Stimulated activated naive B cell treated with anti-CD40 and anti-IgM and Interleukin-4, amounts not matched to agents 10 μg/mL and 1 μg/mL and 100 μg/mL, for 72 hours (primary cell): Measurements from ENCODE around the gene HOXD10.
A peak's percentile ranks its signal among the peaks of the same experiment; 100 is the strongest.

ENCODE experiments used
- ATAC-seq, 2 donors: fragments of 150-1000 bp; cut with Tn5 transposase; replicated peaks; 2 replicates each; pipeline ENCODE4 v1.10.0; 2021; ENCODE audit warnings: moderate library complexity in 1 of 2
- DNase-seq: peaks from one replicate; pipeline ENCODE4 v3.0.0; 2021
- H3K27ac Mint-ChIP-seq: one replicate; pipeline ENCODE4 v1.8.0; 2022; ENCODE audit warnings: mild to moderate bottlenecking, mixed read lengths
- H3K27me3 Mint-ChIP-seq, 2 donors: one replicate each; pipeline ENCODE4 v1.8.0; 2022; ENCODE audit warnings: mixed read lengths in 2 of 2
- H3K36me3 Mint-ChIP-seq, 2 donors: one replicate each; pipeline ENCODE4 v1.8.0; 2022; ENCODE audit warnings: mixed read lengths in 2 of 2, mild to moderate bottlenecking in 1 of 2
- H3K4me1 Mint-ChIP-seq, 2 donors: one replicate each; pipeline ENCODE4 v1.8.0; 2022; ENCODE audit warnings: mixed read lengths in 2 of 2, mild to moderate bottlenecking in 1 of 2
- H3K4me3 Mint-ChIP-seq, 2 donors: one replicate each; pipeline ENCODE4 v1.8.0; 2022; ENCODE audit warnings: mild to moderate bottlenecking in 2 of 2, mixed read lengths in 2 of 2, moderate library complexity in 1 of 2
- H3K9me3 Mint-ChIP-seq, 2 donors: one replicate each; pipeline ENCODE4 v1.8.0; 2022; ENCODE audit warnings: mixed read lengths in 2 of 2, mild to moderate bottlenecking in 1 of 2

HOXD10 gene

DNA sequence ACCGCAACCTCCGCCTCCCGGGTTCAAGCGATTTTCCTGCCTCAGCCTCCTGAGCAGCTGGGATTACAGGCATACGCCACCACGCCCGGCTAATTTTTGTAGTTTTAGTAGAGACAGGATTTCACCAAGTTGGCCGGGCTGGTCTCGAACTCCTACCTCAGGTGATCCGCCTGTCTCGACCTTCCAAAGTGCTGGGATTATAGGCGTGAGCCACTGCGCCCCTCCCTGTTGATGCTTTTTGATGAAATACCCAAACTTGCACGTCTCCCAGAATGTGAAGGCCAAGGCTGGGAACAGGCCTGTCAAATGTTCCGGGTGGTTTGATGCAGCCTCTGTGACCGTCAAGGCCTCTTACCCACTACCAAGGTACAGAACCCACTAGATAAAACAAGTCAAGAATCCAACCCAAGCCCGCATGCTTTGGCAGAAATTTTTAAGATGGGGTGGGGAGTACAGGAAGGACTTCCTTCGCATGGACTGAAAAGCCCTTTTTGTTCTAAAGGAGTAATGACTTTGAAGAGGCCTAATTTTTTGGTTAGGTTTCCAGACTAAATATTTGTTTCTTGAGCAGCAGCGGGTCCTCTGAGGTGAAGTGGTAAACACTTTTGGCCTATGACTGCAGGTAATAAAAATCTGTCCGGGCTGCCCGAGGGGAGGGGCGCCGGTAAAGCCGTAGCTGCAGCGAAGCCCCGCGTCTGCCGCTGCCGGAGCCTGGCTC is 29.1 kb upstream of the HOXD10 start:
- Mint-ChIP-seq H3K27me3 (peaks cover 80 to 91% of the 10 kb centered on the region in 2 donors), H3K36me3 (peaks cover 8 to 11% of the 10 kb centered on the region in 2 donors), H3K4me3 (no peak overlapping the region), H3K4me1 (peaks cover 8 to 20% of the 10 kb centered on the region in 2 donors), H3K27ac (peak overlapping the region; percentile 88), H3K9me3 (peaks cover 0 to 10% of the 10 kb centered on the region in 2 donors)
- DNase-seq (no peak), ATAC-seq (no peak)

GRCh38 chr2:176088048-176088936 is 28.3 kb upstream of the HOXD10 start:
- DNase-seq (no peak), ATAC-seq (no peak)
- peak overlapping the region; percentile 55 to 57 for H3K4me3 Mint-ChIP-seq
- H3K4me1 Mint-ChIP-seq = peaks cover 8 to 15% of the 10 kb centered on the region in 2 donors
- H3K27ac Mint-ChIP-seq = peak overlapping the region; percentile 88
- H3K27me3 Mint-ChIP-seq = peaks cover 77 to 89% of the 10 kb centered on the region in 2 donors
- peaks cover 5 to 8% of the 10 kb centered on the region in 2 donors for H3K36me3 Mint-ChIP-seq
- H3K9me3 Mint-ChIP-seq = peaks cover 0 to 7% of the 10 kb centered on the region in 2 donors

GRCh38 chr2:176088937-176089842 is 27.4 kb upstream of the HOXD10 start:
- no peak for DNase-seq
- Mint-ChIP-seq H3K9me3 (peaks cover 0 to 9% of the 10 kb centered on the region in 2 donors), H3K27ac (no peak overlapping the region), H3K36me3 (peaks cover 5 to 8% of the 10 kb centered on the region in 2 donors), H3K4me3 (no peak overlapping the region), H3K4me1 (peaks cover 10 to 14% of the 10 kb centered on the region in 2 donors), H3K27me3 (peaks cover 78 to 89% of the 10 kb centered on the region in 2 donors)
- no peak for ATAC-seq

- no peak overlapping the region for H3K27ac Mint-ChIP-seq
- H3K4me1 Mint-ChIP-seq = peaks cover 10 to 14% of the 10 kb centered on the region in 2 donors
- peaks cover 0 to 10% of the 10 kb centered on the region in 2 donors for H3K9me3 Mint-ChIP-seq
These were observed 26.7 kb upstream of the HOXD10 start for GRCh38 chr2:176089843-176090395.

DNA sequence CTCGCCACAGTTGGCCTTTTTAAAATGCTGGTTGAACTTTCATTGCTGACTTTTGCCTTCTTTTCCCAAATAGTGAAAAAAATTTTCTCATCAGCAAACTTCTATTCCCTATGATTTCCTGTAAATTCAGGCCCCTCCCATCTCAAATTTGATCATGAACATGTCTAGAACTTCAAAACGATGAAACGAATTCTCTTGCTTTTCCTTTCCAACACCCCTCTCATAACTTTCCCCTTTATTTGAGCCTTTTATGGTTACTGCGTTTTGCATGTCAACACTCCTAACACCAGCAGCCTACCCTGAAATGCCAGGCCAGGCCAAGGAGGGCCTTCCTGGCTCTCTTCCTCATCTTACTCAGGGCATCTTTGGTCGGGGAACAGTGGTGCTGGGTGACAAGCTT is 25.7 kb upstream of the HOXD10 start:
- H3K9me3 Mint-ChIP-seq = peaks cover 0 to 8% of the 10 kb centered on the region in 2 donors
- peaks cover 79 to 88% of the 10 kb centered on the region in 2 donors for H3K27me3 Mint-ChIP-seq
- H3K4me1 Mint-ChIP-seq = peaks cover 8 to 14% of the 10 kb centered on the region in 2 donors
- no peak overlapping the region for H3K4me3 Mint-ChIP-seq
- H3K36me3 Mint-ChIP-seq = peaks cover 0 to 5% of the 10 kb centered on the region in 2 donors
- no peak for ATAC-seq
- no peak for DNase-seq
- peak overlapping the region; percentile 1 for H3K27ac Mint-ChIP-seq

More at GRCh38 chr2:176089843-176090395, 26.7 kb upstream of the HOXD10 start:
- peaks cover 4 to 5% of the 10 kb centered on the region in 2 donors for H3K36me3 Mint-ChIP-seq
- no peak overlapping the region for H3K4me3 Mint-ChIP-seq
- ATAC-seq (no peak), DNase-seq (no peak)
- H3K27me3 Mint-ChIP-seq = peaks cover 78 to 89% of the 10 kb centered on the region in 2 donors

GRCh38 chr2:176091329-176092258 is 25.0 kb upstream of the HOXD10 start:
- H3K4me1 Mint-ChIP-seq = peaks cover 10 to 16% of the 10 kb centered on the region in 2 donors
- peak overlapping the region; percentile 4 to 60 for H3K4me3 Mint-ChIP-seq
- peaks cover 74 to 86% of the 10 kb centered on the region in 2 donors for H3K27me3 Mint-ChIP-seq
- H3K36me3 Mint-ChIP-seq = peaks cover 0 to 5% of the 10 kb centered on the region in 2 donors
- DNase-seq (no peak), ATAC-seq (no peak)
- peak overlapping the region; percentile 84 for H3K27ac Mint-ChIP-seq
- peaks cover 0 to 8% of the 10 kb centered on the region in 2 donors for H3K9me3 Mint-ChIP-seq

DNA sequence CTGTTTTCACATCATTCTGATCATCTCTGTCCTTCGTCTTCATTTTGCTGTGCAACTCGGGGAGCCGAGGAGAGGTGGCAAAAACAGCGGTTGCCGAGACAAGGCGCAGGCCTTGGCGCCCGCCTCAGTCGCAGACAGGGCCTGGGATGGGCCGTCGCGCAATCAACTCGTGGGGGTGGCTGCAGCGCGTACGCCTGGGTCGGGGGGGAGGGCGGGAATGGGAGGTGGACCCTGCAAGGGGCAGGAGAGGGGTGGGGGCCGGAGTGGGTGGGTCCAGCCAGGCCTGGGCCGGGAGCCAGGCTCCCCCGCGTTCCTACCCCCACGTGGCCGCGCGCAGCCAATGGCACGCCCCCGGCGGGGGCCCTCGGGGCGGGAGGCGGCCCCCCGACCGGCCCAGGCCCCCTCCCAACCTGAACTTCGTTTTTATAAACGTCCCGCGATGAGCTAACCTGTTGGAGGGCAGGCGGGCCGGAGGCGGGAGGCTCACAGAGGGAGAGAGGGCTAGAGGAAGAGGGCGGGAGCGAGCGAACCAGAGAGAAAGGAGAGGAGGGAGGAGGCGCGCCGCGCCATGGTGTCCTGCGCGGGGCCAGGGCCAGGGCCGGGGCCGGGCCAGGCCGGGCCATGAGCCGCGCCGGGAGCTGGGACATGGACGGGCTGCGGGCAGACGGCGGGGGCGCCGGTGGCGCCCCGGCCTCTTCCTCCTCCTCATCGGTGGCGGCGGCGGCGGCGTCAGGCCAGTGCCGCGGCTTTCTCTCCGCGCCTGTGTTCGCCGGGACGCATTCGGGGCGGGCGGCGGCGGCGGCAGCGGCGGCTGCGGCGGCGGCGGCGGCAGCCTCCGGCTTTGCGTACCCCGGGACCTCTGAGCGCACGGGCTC is 24.1 kb upstream of the HOXD10 start, which contains the start of gene HOXD13:
Gene HOXD13 (plus strand): TSS at position 452 of the 875 bp plus-strand sequence. CDS start 170 bp downstream, at position 622.
- peaks cover 0 to 5% of the 10 kb centered on the region in 2 donors for H3K36me3 Mint-ChIP-seq
- no peak for ATAC-seq
- H3K4me3 Mint-ChIP-seq = peak within 1 kb of the TSS; percentile 30 to 66
- H3K4me1 Mint-ChIP-seq = peaks cover 14 to 25% of the 10 kb centered on the region in 2 donors
- peak within 1 kb of the TSS; percentile 84 for H3K27ac Mint-ChIP-seq
- peaks cover 71 to 86% of the 10 kb centered on the region in 2 donors for H3K27me3 Mint-ChIP-seq
- DNase-seq = no peak
- H3K9me3 Mint-ChIP-seq = peaks cover 0 to 6% of the 10 kb centered on the region in 2 donors

DNA sequence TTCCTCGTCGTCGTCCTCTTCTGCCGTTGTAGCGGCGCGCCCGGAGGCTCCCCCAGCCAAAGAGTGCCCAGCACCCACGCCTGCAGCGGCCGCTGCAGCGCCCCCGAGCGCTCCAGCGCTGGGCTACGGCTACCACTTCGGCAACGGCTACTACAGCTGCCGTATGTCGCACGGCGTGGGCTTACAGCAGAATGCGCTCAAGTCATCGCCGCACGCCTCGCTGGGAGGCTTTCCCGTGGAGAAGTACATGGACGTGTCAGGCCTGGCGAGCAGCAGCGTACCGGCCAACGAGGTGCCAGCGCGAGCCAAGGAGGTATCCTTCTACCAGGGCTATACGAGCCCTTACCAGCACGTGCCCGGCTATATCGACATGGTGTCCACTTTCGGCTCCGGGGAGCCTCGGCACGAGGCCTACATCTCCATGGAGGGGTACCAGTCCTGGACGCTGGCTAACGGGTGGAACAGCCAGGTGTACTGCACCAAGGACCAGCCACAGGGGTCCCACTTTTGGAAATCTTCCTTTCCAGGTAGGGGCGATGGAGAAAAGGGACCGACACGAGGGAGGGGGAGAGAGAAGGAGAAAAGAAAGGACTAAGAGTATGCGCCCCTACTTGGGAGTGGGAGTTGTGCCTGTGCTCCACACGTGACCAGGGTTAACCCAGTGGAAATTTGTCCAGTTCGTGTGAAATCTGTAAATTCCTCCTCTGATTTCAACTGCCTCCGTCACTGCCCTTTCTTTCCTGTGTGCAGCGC is 23.3 kb upstream of the HOXD10 start:
- no peak for ATAC-seq
- Mint-ChIP-seq H3K36me3 (peaks cover 0 to 5% of the 10 kb centered on the region in 2 donors), H3K4me3 (peak overlapping the region; percentile 30 to 66), H3K4me1 (peaks cover 21 to 27% of the 10 kb centered on the region in 2 donors), H3K27ac (peak overlapping the region; percentile 84), H3K9me3 (peaks cover 0 to 6% of the 10 kb centered on the region in 2 donors), H3K27me3 (peaks cover 71 to 84% of the 10 kb centered on the region in 2 donors)
- no peak for DNase-seq

- H3K27ac Mint-ChIP-seq = peak overlapping the region; percentile 84
- peak overlapping the region in 1 of 2 donors; percentile 19 for H3K4me3 Mint-ChIP-seq
- no peak for DNase-seq
- ATAC-seq = no peak
- peaks cover 0 to 5% of the 10 kb centered on the region in 2 donors for H3K36me3 Mint-ChIP-seq
- H3K27me3 Mint-ChIP-seq = peaks cover 71 to 86% of the 10 kb centered on the region in 2 donors
- peaks cover 21 to 24% of the 10 kb centered on the region in 2 donors for H3K4me1 Mint-ChIP-seq
- peaks cover 0 to 6% of the 10 kb centered on the region in 2 donors for H3K9me3 Mint-ChIP-seq
These were observed 22.7 kb upstream of the HOXD10 start for GRCh38 chr2:176093898-176094249.

DNA sequence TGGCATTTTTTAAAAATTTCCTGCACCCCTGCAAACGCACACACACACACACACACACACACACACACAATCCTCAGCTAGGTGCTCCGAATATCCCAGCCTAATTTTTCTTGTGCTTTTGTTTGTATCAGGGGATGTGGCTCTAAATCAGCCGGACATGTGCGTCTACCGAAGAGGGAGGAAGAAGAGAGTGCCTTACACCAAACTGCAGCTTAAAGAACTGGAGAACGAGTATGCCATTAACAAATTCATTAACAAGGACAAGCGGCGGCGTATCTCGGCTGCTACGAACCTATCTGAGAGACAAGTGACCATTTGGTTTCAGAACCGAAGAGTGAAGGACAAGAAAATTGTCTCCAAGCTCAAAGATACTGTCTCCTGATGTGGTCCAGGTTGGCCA is 22.2 kb upstream of the HOXD10 start:
- H3K27ac Mint-ChIP-seq = no peak overlapping the region
- no peak overlapping the region for H3K4me3 Mint-ChIP-seq
- H3K4me1 Mint-ChIP-seq = peaks cover 21 to 24% of the 10 kb centered on the region in 2 donors
- peaks cover 0 to 5% of the 10 kb centered on the region in 2 donors for H3K36me3 Mint-ChIP-seq
- peaks cover 0 to 6% of the 10 kb centered on the region in 2 donors for H3K9me3 Mint-ChIP-seq
- no peak for DNase-seq
- peaks cover 69 to 86% of the 10 kb centered on the region in 2 donors for H3K27me3 Mint-ChIP-seq
- no peak for ATAC-seq

DNA sequence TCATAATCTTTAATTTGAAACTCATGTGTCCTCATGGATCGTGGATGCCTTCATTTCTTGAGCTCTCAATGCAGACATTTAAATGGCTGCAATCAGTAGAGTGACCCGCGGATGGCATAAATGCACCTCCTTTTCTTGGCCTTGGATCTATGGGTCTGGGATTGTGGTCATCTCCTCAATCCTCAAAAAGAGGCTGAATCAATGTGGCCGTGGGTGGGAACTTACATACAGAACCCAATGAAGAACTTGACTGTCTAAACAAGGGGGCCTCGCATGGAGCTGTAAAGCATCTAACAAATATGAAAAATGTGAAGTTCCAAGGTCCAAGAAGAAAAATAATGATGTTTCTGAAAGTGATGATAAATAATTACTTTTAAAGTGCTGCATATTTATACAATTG is 21.2 kb upstream of the HOXD10 start:
- Mint-ChIP-seq H3K27me3 (peaks cover 69 to 89% of the 10 kb centered on the region in 2 donors), H3K27ac (no peak overlapping the region), H3K9me3 (peaks cover 0 to 6% of the 10 kb centered on the region in 2 donors), H3K4me3 (no peak overlapping the region), H3K36me3 (peaks cover 0 to 5% of the 10 kb centered on the region in 2 donors), H3K4me1 (peaks cover 21 to 24% of the 10 kb centered on the region in 2 donors)
- ATAC-seq = no peak
- DNase-seq = no peak
